Right renal cortex interstitium (tissue), 3 donors: Measurements from ENCODE around the gene SDF2. TPM values are rescaled to one million over a fixed set of nuclear protein-coding genes. Genes with fewer than 3 reads are reported as not detected.

Source experiments
- DNase-seq, 3 donors: peaks; one replicate each; pipeline ENCODE4 v3.0.0-alpha.2; 2013; ENCODE audit warnings: low read depth in 3 of 3, low spot score in 2 of 3
- polyA plus RNA-seq, 3 donors: library from polyadenylated mRNA; unstranded; fragments of 120-200 nt; gene quantifications; one replicate each; pipeline ENCODE4 v1.2.1, GENCODE V29; 2013; ENCODE audit not compliant: insufficient read length in 3 of 3

Gene SDF2, protein sequence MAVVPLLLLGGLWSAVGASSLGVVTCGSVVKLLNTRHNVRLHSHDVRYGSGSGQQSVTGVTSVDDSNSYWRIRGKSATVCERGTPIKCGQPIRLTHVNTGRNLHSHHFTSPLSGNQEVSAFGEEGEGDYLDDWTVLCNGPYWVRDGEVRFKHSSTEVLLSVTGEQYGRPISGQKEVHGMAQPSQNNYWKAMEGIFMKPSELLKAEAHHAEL
- 10 to 100 TPM; 83.0 to 95.9 (median 90.7) TPM for polyA plus RNA-seq

DNA sequence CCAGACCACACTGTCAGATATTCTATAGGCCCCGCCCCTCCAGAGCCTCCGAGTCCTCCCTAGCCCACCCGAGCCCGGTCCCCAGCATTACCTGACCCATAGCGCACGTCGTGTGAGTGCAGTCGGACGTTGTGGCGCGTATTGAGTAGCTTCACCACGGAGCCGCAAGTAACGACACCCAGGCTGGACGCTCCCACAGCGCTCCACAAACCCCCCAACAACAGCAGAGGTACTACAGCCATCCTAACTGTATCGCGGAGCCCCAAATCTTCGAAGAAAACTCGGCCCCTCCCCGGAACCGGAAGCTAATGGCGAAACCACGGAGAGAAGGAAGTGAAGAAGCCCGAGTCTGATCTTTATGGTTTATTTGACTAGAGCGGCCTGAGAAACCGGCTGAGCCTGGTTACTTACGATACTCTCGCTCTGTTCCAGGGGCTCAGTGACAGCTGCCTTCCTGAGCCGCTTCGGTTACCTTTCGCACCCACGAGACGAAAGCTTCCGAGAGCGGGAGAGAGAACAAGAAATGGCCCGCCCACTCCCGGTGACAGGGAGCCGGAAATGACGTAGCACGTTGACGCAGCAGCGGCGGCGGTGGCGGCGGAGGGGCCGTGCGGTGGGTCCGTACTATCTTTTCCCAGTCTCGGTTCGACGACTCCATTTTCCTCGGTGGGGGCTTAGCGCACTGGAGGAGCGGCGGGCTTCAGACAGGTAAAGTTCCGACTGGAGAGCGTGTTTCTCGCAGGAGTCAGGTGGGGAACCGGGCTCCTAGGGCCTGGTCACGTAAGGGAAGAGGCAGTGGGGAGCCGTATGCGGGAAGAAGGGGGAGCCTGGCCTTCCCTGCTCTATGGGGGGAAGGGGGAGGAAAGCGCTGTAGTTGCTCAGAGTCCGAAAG, at the start of gene SDF2, which contains the start of gene SUPT6H:
Gene SDF2 (minus strand): TSS at position 272 of the 892 bp plus-strand sequence. CDS start 30 bp downstream, at position 242.
Gene SUPT6H (plus strand): TSS at position 571 of the 892 bp plus-strand sequence. CDS start 11,197 bp downstream, outside the sequence.
- peak; percentile 89 to 90 (median 90) for DNase-seq

DNA sequence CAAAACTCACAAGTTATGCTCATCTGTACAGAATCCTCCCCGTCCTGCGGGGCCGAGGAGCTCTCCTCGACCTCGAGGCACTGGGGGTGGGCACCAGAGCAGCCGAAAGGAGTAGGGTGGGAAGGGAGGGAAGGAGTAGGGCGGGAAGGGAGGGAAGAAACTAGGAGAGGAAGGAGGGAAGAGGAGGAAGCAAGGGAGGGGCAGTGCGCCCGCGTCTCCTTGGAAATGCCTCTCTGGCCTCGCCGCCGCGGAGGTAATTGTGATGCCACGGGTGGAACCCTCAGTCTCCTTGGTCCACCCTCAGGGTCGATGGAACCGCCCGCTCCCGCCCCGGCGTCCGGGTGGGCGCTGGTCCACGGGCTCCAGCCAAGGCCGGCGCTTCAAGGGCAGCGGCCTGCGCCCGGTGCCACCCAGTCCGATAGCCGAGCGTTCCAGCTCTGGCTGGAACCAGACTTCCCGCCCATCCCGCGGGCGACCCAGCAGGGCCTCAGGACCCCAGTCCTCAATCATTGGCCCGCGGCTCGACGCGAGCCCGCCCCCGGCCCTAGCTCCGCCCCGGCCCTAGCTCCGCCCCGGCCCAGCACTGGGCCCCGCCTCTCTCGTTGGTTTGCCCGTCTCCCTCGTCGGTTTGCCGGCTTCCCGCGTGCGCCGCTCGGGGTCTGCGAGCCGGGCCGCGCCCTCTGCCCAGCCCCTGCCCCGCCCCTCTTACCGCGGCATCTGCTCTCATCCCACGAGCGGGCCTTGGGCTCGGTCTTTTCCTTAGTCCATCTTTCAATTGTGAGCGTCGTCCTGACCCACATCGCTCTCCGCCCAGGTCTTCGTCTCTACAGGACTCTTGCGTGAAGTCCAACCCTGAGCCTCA, 49.4 kb upstream of the SDF2 start:
- peak; percentile 70 to 85 (median 84) for DNase-seq

DNA sequence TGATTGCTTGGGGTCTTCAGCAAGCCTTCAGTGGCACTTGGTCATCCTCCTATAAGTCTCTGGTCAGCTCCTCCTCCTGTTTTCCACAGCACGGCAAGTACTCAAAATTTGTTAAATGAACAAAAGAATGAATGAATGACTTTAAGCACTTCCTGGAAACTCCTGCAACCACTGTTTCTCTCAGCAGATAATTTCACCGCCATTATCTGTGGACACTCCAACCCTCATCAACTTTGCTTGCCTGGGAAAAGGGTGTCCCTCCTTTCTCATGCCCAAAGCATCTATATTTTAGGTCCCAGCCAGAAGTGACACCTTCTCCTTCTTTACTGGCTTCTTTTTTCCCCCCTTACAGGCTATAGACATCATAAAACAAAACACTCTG, 45.6 kb upstream of the SDF2 start:
- DNase-seq: no peak

DNA sequence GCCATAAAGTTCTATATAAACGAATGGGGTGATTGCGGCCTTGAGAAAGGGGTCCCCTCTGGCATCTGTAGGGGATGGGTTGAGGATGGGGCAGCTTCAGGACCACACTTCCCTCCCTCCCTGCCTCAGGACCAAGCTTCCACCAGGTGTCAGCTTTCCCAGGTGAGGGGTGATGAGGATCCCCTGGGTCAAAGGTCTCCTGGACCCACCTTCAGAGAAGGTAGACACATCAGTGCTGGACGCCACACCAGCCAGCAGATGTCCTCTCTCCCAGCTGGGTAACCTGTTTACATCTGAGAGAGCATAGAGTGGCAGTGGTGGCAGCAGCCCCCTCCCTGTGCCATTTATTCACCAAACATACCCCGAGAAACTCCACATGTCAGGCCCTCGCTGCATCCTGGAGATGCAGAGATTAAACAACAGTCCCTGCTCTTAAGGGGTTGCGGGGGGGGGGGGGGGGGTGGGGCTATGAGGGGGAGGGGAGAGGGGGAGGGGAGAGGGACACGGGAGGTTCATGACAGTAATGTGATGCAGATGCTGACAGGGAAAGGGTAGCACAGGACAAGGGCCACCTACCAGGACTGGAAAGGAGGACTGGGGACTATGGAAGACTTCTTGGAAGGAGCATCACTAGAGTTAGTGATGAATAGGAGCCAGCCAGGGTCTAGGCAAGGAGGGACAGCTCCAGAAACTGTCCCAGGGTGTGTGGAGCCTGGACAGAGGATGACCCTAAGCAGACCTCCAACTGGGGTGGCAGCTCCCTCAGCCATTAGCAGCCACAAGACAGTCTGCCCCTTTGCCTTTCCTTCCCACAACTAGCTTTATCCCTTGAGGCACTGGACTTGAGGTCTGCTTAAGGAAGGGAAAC, 45.0 kb upstream of the SDF2 start:
- DNase-seq: no peak

DNA sequence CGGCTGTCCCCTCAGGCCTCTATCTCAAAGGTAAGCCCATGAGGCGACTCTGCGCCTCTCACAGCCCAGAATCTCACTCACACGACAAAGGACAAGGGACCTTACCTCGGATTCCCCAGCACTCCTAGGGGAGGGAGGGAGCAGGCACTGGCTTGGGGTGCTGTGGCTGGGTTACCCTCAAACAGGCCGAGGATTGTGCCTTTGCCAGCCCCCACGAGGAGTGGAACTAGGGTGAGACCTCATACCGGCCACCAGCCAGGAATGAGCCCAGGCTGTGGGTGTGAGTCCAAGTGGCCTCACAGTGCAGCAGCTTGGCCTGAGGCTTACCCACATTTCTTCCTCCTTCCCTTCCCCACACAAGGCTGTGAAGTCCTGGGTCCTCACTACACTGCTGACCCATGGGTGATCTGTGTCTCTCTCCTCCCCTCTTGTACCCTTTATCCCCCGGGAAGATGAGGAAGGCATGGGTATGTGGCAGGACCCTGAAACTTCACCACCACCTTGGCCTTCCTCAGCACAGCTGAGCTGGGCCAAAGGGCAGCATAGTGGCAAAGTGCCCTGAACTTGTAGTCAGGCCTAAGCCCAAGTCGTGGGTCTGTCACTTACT, 44.1 kb upstream of the SDF2 start:
- no peak for DNase-seq

DNA sequence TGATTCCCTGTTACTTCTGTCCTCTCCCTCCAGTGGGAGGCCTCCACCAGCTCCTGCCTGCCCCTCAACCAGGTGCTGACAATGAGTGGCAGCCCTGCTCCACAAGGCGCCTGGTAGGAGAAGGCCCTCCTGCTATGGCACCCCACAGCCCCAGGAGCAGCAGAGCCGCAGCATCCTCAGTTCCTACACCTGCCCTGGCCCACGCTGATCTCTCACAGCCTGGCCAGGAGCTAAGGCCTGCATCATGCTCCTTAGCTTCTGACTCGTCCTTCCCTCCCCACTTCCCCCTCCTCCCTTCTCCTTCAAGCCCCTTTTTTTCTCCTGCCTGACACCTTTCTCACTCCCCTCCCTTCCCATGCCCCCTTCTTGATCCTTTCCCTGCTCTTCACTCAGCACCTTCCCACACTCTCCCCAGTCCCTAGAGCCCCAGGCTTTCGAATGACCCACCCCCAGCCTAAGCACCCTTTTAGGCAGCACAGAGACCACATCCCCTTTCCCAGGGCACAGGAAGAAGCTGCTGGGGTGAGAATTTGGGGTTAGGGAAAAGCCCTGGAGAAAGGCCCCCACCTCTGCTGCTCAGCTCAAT, 43.5 kb upstream of the SDF2 start:
- DNase-seq: no peak

DNA sequence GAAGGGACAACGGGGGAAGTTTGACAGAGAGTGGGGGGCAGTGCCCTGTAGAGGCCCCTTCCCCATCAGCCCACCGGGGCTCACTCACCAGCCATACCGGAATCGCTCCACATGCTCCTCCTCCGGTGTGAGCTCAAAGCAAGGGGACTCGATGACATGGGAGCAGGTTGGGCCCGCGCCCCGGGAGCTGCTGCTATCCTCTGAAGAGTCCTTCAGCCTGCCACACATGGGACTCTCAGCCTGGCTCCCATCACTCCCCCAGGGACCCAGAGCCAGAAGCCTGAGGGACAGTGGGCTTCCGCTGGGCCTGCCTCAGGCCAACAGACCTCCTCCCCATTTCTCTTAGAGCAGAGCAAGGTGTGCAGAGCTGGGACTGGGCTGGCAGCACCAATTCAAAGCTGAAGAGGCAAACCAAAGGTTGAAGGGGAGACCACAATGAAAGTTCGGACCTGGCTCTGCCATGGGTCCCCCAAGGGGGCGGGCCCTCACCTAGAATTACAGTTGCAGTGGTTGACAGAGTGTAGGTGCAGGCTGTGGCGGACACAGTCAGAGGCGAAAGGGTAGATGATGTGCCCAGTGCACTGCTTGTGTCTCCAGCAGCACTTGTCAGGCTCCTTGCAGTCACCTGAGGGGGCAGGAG, 42.6 kb upstream of the SDF2 start:
- no peak for DNase-seq

DNA sequence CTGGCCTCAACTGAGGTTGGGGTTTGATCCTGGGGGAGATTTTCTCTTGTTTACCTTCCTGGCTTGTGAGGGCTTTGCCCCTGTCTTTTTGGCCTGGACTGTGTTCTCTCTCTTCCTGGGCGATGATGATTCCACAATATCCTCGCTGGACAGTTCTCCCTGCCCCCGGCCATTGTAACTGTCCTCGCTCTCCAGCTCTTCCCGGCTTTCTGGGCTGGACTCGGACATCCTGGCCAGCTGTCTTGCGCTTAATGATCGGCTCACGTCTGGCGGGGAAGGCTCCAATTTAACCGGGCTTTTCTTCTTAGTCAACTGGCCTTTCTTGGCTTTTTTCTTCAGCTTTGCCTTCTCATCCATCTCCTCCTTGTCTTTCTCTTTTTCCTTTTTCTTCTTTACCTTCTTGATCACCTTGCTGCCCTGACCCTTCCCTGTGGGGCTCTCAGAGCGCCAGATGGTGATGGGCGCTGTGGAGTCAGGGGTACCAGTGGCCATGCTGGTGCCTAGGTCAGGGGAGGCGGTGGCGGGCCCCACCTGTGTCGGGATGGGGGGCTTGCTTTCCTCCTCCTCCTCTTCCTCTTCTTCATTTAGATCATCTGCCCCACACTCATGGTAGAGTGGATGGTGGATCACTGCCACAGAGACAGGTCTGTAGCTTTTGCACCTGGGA, 42.0 kb upstream of the SDF2 start:
- no peak for DNase-seq

DNA sequence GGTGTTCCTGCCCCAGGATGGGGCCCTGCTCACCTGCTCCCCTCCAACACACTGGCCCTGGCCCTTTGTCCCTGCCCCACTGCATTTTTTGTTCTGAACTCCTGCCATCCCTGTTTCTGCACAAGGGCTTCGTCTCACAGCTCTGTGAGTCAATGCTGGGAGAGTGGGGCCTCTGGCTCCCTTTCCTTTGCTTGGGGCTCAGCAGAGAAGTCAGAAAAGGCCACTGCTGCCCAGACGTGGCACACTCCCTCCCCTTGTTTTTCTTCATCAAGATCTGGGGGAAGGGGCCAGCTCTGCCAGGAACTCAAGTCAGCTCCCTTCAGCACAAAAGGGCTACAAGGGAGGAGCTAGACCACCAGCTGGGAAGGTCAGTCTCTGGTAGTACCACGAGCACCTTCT, 41.0 kb upstream of the SDF2 start:
- DNase-seq: no peak

DNA sequence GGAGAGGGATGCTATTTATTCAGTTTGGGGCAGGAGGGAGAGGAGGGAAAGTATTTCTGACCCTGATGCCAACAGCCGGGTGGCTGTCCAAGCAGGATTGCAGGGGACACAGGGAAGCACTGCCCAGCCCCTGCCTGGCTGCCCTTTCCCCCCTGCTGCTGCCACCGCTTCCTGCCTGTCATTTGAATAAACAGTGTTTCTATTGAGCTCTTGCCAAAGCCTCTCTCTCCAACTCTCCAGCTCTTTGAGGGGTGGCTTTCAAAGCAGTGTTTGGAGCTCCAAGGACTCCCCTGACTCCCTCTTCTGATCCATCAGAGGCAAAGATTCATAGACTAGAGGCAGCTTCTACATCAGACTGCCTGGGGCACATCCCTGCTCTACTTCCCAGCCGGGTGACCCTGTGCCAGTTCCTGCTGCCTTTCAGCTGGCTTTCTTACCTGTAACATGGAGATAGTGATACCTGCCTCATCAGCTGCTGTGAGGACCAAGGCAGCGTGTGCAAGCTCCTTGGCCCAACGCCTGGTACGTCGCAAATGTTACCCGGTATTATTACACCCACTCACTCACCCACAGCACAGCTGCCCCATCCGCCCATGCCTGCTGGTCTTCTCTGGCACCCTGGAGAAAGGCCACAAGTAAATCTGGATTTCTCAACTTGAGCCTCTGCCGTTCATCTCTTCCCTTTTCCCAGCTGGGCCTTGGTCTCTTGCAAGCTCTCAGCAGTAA, 40.5 kb upstream of the SDF2 start:
- DNase-seq: no peak

DNA sequence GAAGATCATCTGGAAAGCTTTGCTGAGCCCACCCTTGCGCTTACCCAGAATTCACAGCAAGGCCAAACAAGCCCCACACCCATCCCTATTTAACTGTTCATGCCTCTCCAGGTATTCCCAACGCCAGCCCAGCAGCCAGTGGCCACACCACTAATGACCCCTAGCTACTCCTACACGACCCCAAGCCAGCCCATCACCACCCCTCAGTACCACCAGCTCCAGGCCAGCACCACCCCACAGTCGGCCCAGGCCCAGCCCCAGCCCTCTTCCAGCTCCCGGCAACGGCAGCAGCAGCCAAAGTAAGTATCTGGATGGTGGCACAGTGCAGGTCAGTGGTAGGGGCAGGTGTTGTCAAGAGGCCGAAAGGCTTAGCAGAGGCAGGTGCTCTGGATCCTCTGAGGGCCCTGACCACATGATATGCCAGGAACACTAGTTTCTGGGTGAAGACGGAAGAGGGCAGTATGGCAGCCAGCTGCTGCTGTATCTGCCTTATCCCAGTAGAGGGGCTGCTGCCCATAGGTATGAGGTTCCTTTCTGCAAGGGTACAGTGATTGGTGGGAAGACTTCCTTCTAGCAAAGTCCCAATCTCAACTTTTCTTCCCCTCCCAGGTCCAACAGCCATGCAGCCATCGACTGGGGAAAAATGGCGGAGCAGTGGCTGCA, 39.3 kb upstream of the SDF2 start:
- no peak for DNase-seq

DNA sequence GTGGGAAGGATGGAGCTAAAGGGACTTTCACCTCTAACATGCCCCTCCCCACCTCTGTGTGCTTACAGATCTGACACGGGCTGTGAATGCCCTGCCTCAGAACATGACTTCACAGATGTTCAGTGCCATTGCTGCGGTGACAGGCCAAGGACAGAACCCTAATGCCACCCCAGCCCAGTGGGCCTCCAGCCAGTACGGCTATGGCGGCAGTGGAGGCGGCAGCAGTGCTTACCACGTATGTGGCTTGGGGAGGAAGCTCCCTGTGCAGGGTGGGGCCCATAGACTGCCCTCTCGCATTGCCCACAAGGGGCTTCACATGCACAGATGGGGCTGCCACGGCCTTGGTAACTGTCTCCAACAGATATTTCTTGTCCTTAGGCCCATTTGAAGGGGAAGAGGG, 38.6 kb upstream of the SDF2 start:
- DNase-seq: no peak

DNA sequence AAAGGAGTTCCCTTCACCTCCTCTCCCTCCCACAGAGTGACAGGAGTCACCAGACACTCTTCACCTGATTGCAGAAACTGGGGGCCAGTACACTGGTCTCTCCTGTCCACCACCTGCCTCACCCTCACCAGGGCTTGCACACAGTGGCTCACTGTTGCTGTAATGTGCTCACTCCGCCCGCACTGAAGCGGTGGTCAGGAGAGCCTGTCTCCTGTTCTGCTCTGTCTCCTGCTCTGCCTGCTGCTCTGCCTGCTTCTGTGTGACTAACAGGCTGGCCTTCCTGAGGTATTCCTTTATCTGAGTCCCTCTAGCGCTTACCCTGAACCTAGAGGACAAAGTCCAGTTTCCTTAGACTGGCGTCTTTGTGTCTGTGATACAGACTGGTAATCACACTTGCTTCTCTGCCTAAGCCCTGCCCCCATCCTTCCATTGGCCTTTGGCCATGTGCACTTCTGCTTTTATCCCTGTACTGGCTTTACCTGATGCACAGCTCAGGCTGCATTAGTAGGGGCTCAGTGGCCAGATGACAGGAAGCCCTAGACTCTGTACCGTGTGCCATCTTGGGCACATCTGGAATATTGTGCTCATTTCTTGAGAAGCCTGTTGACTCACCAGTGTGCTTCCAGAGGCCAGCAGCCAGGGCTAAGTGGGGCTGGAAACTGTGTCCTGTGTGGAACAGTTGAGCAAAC, 36.7 kb upstream of the SDF2 start:
- DNase-seq: no peak

DNA sequence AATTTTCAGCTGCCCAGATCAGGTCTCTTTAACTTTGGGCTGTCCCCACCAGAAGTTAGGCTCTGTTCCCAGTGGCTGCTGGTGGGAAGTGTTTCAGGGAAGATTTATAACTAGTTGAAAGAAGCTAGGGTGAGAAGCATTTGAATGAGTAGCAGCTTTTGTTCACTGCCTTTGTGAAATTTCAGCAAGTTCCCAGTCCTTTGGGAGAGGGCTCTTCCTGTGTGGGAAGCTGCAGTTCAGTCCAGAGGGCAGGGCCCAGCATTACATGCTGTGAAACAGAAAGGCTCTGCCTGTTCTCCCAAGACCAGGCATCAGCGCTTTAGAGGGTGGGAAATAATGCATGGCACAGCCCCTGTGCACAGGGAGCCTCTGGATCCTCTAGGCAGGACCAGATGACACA, 32.2 kb upstream of the SDF2 start:
- DNase-seq: no peak

DNA sequence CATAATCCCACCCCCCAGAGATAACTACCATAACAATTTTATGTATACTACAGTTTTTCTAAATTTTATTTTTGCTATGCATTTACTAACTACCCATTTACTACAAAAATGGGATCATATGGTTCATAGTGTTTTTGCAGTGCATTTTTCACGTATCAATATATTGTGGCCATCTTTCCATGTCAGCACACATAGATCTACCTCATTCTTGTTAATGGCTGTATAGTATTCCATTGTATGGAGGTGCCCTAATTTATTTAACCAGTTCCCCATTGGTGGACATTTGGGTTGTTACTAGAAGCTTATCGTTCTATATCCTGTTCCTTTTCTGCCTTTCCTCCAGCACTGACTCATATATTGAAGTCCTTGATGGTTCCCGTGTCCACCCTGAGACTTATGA, 27.3 kb upstream of the SDF2 start:
- DNase-seq: no peak

DNA sequence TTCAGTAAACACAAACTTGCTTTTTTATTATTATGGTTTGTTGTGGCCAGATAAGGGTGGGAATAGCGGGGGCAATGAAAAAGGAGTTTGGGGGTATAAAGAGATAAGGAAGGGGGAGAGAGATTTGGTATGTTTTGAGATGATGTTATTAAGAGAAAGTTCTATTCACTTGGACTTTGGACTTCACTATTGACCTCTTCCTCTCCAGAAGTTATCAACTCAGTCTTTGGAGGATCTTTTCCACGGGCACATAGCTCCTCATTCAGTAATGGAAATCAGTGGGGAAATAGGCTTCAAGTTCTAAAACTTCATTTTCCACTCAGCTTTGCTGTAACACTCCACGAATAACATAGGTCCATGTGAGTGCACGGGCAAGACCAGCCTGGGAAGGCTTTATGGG, 26.8 kb upstream of the SDF2 start:
- DNase-seq: no peak

DNA sequence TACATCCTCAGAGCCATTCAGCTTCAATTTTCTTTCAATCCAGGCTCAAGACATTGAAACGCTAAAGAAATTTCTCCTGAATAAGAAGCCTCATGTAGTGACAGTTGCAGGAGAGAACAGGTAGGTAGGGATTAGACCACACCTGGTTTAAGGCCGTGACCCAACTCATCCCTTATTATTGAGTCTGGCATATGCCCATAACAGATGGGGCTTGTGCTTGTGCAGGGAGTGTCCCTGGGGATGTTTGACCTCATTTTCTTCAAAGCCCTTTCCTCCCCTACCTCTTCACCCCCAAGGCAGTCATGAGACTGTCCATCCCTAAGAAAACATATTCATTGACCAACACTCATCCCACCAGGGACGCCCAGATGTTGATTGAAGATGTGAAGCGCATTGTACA, 24.6 kb upstream of the SDF2 start:
- no peak for DNase-seq
